ENCODE data around the gene SH3RF3.

DNA sequence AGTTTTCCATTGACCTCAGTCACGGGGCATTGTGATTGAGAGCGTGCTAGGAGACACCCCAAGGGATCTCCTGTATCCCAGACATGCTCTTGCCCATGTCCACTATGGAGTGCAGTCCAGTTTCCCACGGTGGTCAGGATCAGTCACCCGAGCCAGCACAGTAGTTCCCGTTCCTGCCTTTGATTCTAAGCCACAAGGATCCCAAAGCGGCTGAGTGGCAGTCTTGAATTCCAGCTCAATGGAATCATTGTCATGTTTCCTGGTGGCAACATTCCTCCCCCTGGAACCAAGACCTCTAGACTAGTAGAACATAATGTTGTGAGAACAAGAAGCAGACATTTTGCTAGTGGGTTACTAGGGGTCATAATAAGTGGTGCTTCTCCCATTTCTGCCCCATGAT lies 330.5 kb downstream of the SH3RF3 start:
- TF ChIP-seq, protein P1, sequence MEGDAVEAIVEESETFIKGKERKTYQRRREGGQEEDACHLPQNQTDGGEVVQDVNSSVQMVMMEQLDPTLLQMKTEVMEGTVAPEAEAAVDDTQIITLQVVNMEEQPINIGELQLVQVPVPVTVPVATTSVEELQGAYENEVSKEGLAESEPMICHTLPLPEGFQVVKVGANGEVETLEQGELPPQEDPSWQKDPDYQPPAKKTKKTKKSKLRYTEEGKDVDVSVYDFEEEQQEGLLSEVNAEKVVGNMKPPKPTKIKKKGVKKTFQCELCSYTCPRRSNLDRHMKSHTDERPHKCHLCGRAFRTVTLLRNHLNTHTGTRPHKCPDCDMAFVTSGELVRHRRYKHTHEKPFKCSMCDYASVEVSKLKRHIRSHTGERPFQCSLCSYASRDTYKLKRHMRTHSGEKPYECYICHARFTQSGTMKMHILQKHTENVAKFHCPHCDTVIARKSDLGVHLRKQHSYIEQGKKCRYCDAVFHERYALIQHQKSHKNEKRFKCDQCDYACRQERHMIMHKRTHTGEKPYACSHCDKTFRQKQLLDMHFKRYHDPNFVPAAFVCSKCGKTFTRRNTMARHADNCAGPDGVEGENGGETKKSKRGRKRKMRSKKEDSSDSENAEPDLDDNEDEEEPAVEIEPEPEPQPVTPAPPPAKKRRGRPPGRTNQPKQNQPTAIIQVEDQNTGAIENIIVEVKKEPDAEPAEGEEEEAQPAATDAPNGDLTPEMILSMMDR (IDR thresholded peaks at IDR 0.05) = no peak
- no peak for TF ChIP-seq POLR2AphosphoS5 (IDR thresholded peaks at IDR 0.05)

All from upper lobe of left lung (tissue), 4 donors.